ENCODE measurements around the gene NOD1.
"Not testable (repeated sequence)": the region's sequence is repeated elsewhere in the genome, so short reads cannot be mapped to it uniquely, and the experiment has no call there.

The NOD1 gene

DNA sequence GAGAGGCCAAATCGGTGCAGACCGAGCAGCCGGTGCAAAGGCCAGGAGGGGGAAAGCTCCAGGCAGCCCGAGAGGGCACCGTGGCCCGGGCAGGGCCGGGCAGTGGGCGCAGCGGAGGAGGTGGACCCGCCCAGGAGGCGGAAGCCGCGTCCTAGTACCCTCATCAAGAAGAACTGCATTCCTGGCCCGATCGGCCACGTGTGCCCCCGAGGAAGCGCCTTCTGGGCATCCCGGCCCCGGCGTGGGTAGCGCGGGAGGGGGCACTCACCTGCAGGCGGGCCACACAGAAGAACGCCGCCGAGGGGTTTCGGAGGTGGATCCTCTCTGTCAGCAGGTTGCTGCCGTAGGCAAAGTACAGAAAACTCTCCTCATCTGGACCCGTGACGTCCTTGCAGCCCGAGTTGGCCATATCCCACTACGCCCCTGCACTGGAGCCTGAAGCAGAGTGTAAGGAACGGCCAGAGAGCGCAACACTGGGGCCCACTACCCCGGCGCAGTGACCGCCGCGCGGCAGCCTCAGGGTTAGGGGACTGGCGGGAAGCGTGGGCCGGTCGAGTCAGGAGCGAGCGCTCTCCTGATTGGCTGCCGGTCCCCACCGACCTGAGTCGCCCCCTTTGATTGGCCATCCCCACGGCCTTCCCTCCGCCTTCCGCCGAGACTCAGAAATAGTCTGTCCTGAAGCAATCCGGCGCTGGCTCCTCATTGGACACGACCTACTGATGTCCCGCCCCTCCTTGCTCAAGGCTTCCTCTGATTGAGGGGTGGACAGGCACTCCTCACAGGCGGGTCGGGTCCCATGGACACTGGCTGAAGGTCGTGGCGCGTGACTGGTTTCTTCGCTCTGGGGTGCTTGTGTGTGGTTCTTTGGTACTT lies 26.0 kb upstream of the NOD1 start, which contains the start of gene GGCT:
Gene GGCT (minus strand): TSS at position 529 of the 873 bp plus-strand sequence. CDS start 120 bp downstream, at position 409.
- DNase-seq: peak; percentile 94

DNA sequence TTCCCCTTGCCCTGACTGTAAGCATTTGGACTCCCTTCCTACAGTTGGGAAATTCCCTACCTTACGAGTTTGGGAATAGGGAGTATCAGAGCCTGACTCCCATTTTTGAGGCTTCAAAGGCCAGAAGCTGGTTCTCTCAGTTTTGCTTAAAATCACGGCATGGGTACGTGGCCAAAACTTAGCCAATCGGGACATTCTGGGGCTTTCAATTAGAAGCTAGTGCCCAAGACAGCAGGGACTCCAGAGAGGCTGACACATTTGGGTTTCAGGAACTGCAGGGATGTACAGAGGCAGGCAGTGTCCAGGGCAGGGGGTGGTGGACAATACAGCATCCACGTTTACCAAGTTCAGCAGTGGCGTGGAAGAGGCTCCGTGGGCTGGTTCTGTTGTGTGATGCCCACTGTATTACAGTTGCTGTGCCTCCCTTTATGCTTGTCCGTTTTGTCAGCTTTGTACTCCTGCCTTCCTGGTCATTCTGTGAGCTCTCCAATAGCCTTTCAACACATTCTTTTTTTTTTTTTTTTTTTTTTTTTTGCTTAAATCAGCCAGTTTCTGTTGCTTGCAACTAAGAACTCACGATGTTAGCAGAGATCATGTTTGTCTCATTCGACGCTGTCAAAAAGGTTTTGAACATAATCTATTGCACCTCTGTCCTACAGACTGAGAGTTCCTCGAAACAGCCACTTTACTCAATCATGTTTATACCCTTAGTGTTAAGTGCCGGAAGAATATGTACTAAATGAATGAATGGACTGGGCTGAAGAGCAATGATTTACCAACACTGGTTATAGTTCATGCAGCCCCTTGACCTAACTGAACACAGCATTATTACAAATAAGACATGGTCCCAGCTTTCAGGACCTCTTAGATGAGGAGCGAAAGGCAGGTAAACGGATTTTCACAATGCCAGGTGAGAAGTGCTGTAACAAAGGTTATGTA lies 25.0 kb upstream of the NOD1 start:
- DNase-seq: no peak

- no peak for DNase-seq
Observed at GRCh38 chr7:30502470-30503251, 24.1 kb upstream of the NOD1 start.

GRCh38 chr7:30501264-30501663 lies 22.7 kb upstream of the NOD1 start:
- DNase-seq: no peak

DNA sequence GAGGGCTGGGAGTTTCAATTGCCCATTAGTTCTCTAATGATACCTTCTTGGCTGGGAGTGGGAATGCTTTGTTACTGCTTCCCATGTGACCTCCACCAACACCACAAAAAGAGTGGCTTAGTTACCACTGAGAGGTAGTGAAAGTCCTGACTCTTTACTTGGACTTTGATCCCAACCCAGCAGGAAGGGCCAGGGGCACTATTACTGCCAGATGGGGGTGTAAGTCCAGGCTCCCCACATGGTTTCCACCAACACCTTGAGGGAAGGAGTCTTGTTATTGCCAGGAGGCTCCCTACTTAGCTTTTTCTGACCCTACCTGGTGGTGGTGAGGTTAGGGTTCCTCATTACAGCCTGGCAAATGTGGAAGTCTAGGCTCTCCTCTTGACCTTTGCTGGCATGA lies 14.6 kb upstream of the NOD1 start:
- DNase-seq: no peak

GRCh38 chr7:30491417-30491816 lies 12.8 kb upstream of the NOD1 start:
- DNase-seq: no peak

- DNase-seq: no peak
Observed at GRCh38 chr7:30487371-30487770, 8.8 kb upstream of the NOD1 start.

DNA sequence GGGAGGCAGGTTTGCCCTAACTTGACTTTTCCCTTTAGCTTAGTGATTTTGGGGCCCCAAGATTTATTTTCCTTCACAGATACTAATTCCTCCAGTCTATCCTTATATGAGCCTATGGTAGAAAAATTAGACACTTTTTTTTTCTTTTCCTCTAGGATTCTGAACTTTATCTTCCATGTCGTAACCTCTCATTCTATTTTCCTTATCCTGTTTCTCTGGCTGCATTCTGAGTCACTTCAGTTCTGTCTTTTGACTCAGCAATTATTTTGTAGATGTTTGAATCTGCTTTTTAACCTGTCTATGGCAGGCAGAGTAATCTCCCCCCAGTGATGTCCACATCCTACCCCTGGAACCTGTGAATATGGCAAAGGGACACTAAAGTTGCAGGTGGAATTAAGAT lies 7.1 kb upstream of the NOD1 start:
- no peak for DNase-seq

GRCh38 chr7:30481416-30481815 lies 2.8 kb upstream of the NOD1 start:
- DNase-seq: not testable (repeated sequence)

DNA sequence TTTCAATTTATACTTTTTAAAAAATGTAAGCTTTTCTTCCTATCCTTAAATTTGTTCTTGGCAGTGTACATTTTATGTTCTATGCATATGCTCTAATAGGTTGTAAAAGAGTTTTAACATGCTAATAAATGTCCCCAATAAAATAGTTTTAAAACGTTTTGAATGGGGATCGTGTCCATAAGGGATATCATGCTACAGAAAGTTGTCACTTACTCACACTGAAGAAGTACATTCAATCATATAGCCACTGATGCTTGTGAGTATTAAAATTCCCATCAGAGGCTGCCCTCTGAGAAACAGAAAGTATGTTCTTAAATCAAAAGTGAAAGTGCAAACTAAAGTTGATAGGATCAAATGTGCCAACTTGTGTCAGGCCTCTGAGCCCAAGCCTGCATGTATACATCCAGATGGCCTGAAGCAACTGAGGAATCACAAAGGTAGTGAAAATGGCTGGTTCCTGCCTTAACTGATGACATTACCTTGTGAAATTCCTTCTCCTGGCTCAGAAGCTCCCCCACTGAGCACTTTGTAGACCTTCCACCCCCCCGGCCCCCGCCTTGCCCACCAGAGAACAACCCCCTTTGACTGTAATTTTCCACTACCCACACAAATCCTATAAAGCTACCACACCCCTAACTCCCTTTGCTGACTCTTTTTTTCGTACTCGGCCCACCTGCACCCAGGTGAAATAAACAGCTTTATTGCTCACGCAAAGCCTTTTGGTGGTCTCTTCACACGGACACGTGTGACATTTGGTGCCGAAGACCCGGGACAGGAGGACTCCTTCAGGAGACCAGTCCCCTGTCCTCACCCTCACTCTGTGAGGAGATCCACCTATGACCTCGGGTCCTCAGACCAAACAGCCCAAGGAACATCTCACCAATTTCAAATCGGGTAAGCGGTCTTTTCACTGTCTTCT lies 877 bp upstream of the NOD1 start:
- DNase-seq: no peak

DNA sequence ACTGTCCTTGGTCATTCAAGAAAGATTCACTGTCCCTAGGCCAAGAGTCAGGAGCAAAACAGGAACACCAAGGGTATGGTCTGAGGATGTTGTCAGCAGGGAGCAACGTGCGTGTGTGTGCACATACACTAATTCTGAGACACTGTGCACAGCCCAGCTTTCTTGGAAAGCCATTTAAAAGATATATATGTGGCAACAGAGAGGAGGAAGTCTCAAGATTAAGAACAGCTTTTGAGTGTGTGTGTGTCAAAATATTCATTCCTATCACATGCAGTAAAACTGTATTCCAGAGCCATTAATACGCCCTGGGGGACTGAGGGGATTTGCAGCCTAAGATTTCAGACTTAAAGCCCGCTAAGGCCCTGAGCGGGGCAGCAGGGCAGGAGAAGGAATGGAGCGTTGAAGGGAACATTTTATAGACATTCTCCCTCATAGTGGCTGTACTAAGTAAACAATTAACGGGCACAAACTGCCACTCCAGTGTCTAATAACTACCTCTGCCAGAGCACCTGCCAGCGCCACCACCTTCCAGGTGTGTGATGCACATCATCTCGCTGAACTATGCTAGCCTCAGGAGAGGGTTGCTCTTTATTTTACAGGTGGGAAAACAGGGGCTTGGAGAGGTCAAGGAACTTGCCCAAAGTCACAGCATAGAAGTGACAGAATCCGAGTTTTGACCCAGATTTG lies 2.0 kb downstream of the NOD1 start:
- DNase-seq: no peak

DNA sequence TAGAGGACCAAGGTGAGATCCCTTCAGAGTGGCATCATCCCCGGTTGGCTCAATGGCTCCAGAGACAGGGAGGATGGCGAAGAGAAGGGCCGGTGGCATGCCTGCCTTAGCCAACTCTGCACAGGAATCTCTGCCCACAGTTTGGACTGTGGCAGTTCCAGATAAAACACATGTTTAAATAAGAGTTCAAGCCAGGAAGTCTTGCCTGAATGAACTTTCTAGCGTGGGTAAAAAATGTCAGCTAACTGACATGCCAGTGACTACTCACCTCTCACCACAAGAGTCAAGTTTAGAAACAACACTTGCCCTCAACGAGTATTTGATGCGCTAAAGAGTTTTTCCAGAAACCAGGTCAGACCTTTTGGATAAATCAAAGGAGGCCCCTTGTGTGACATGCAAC lies 3.0 kb downstream of the NOD1 start:
- no peak for DNase-seq

DNA sequence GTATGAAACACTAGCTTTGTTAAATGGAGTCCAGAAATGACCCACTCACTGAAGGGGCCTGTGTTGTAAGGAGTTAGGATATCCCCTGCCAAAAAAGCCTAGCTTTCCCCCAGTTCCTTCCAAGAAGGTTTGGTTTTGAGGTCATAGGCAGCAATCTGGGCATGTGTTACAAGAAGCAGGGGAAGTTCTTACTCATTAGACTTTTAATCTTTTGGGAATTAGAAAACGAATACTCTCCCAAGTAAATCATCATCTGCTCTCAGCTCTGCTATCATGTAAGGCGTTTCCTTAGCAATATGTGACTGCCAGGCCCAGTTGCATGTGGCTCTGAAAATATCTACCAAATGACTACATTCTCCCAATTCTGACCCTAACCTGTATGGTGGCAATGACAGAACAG lies 3.7 kb downstream of the NOD1 start:
- no peak for DNase-seq

DNA sequence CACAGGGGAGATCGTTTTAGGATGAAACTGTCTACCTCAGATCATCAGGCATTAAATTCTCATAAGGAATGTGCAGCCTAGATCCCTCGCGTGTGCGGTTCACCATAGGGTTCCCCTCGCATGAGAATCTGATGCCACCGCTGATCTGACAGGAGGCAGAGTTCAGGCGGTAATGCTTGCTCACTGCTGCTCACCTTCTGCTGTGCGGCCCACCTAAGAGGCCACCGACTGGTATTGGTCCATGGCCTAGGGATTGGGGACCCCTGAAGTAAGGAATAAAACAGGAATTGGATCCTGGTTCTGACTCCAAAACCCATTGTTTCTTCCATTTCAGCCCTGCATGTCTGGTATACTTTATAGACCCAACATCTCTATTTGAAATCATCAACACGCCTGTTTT lies 4.1 kb downstream of the NOD1 start:
- DNase-seq: no peak

- DNase-seq: no peak
Observed at GRCh38 chr7:30473903-30474302, 4.7 kb downstream of the NOD1 start.

DNA sequence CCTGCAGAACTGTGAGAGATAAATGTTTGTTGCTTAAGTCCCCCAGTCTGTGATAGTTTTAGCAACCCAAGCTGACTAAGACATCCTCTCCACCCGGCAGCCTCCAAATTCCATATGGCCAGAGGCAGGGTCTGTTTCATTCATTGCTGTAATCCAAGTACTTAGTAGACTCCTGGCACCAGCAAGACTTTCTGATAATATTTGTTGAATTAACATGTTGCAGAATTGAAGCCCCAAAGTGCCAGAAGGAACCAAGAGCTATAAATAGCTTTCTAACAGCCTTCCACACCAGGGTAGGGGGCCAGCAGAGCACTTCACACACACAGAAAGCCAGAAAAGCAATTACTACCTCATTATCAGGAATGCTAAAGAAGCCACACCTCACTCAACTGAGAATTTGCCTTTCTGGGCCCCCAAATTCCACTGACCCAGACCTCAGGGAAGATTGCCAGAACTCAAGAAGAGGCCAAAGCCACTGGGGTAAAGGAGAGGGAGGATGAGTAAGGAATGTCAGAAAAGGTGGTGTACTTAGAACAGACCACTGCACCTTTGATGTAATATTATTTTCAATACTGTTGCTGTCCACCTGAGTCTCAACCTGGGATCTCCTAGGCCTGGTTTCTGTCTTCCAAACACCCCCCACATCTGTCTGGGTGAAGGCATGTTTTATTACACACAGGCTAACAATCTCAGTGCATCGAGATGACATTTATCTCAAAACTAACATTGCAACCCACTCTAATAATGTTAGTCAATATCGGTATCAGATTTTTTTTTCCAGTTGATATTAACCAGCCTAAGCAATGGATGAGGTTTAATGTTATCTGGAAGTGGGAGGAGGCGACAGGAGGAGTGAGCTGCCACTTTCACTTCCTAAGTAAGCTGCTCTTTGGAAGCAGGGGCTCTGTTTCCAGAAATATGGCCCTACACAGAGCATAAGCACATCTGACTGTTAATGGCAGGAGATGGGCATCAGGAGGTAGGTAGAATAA lies 5.5 kb downstream of the NOD1 start:
- DNase-seq: no peak

DNA sequence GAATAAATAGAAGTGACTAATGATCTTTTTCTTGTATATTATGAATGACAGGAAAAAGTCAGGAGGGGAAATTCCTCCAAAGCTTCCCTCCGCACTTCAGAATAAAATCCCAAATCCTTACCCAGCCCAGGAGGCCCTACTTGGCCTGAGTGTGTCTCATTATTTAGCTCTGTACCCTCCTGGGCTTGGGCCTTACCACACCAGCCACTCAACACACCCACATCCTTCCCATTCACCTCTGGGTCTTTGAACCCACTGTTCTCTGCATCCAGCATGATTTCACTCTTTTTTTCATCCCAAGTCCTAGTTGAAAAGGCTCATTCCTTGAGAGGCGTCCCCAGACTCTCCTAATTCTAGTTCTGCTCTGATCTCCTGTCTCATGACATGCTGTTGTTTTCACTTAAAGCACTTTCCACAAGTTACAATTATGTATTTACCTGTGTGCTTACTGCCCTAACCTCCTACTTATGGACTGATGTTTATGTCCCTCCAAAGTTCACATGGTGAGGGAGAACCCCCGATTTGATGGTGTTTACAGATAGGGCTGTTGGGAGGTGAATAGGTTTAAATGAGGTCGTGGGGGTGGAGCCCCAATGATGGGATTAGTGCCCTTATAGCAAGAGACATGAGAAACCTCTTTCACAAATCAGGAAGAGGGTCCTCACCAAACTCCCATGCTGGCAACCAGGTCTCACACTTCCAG lies 6.4 kb downstream of the NOD1 start:
- no peak for DNase-seq

DNA sequence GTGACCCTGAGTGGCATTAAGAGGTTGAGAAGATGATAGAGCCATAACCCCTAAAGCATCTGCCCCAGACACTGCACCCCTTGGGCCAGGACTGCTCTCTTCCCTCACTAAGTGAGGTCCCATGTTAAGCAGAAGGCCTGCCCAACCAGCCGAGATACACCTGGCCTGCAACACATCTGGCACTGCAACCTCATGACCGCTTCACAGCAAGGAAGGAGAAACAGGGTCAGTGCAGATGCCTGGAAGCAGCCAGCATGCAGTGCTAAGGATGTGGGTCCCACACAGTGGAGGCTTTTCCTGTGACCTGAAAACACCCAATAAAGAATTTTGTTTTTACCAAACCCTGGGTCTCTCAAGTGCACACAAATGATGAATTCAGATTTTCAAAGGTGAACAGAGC lies 7.4 kb downstream of the NOD1 start:
- no peak for DNase-seq

GRCh38 chr7:30470771-30471170 lies 7.8 kb downstream of the NOD1 start:
- DNase-seq: no peak
